ENCODE results near the gene TAF9.

DNA sequence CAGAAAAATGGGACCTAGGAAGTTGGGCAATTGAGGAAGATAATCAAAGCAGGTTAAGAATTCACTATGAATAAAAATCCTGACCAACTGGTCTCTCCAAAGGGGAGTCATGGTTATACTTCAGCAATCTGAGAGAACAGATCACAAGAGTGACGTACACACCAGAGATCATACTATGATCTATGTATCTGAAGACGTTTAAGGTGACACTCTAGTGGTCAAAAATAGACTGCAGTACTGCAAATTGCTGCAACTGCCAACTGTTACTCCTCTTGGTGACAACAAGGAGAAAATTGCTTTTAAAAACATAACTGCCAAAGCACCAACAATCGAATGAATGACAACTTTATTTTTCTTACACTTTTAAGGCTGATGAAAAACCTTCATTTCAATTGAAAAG lies 4.9 kb downstream of the TAF9 start:
- TF ChIP-seq, protein P1, sequence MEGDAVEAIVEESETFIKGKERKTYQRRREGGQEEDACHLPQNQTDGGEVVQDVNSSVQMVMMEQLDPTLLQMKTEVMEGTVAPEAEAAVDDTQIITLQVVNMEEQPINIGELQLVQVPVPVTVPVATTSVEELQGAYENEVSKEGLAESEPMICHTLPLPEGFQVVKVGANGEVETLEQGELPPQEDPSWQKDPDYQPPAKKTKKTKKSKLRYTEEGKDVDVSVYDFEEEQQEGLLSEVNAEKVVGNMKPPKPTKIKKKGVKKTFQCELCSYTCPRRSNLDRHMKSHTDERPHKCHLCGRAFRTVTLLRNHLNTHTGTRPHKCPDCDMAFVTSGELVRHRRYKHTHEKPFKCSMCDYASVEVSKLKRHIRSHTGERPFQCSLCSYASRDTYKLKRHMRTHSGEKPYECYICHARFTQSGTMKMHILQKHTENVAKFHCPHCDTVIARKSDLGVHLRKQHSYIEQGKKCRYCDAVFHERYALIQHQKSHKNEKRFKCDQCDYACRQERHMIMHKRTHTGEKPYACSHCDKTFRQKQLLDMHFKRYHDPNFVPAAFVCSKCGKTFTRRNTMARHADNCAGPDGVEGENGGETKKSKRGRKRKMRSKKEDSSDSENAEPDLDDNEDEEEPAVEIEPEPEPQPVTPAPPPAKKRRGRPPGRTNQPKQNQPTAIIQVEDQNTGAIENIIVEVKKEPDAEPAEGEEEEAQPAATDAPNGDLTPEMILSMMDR (IDR thresholded peaks at IDR 0.05) = no peak
- TF ChIP-seq POLR2A (IDR thresholded peaks at IDR 0.05) = no peak

All from ovary (tissue), 3 donors.